T-helper 2 cell treated with Interferon-gamma antibody and Interleukin-4, amounts not matched to agents 5 μg/mL and 100 μg/mL, for 36 hours (primary cell): Measurements from ENCODE around the gene CPLX4.

Source experiments
- DNase-seq: peaks from one replicate; pipeline ENCODE4 v3.0.0; 2021; ENCODE audit warnings: low spot score
- H3K27ac Mint-ChIP-seq: one replicate; pipeline ENCODE4 v1.8.0; 2021; ENCODE audit warnings: mild to moderate bottlenecking, mixed read lengths
- H3K27me3 Mint-ChIP-seq: one replicate; pipeline ENCODE4 v1.8.0; 2021; ENCODE audit warnings: low read depth, mixed read lengths
- H3K36me3 Mint-ChIP-seq: one replicate; pipeline ENCODE4 v1.8.0; 2021; ENCODE audit warnings: low read depth, mixed read lengths
- H3K4me1 Mint-ChIP-seq: one replicate; pipeline ENCODE4 v1.8.0; 2021; ENCODE audit warnings: low read depth, mixed read lengths
- H3K4me3 Mint-ChIP-seq: one replicate; pipeline ENCODE4 v1.8.0; 2022; ENCODE audit warnings: mild to moderate bottlenecking, moderate library complexity, mixed read lengths
- H3K9me3 Mint-ChIP-seq: one replicate; pipeline ENCODE4 v1.8.0; 2021; ENCODE audit warnings: mixed read lengths

CPLX4 gene

GRCh38 chr18:59340312-59340711 lies 21.9 kb upstream of the CPLX4 start:
- H3K36me3 Mint-ChIP-seq = peaks cover 90% of the 10 kb centered on the region
- H3K27me3 Mint-ChIP-seq = no peaks in the 10 kb centered on the region
- no peak for DNase-seq
- H3K4me1 Mint-ChIP-seq = peaks cover 31% of the 10 kb centered on the region
- H3K27ac Mint-ChIP-seq = no peak overlapping the region
- no peak overlapping the region for H3K4me3 Mint-ChIP-seq
- H3K9me3 Mint-ChIP-seq = peaks cover 19% of the 10 kb centered on the region

GRCh38 chr18:59332986-59333385 lies 14.5 kb upstream of the CPLX4 start:
- Mint-ChIP-seq H3K9me3 (no peaks in the 10 kb centered on the region), H3K27ac (no peak overlapping the region), H3K4me3 (no peak overlapping the region), H3K4me1 (peaks cover 2% of the 10 kb centered on the region), H3K36me3 (peaks cover 56% of the 10 kb centered on the region), H3K27me3 (no peaks in the 10 kb centered on the region)
- DNase-seq = no peak

- no peak for DNase-seq
- Mint-ChIP-seq H3K4me1 (no peaks in the 10 kb centered on the region), H3K27ac (no peak overlapping the region), H3K4me3 (no peak overlapping the region), H3K36me3 (peaks cover 45% of the 10 kb centered on the region), H3K9me3 (no peaks in the 10 kb centered on the region), H3K27me3 (no peaks in the 10 kb centered on the region)
These were observed 10.2 kb upstream of the CPLX4 start for GRCh38 chr18:59328683-59329082.

GRCh38 chr18:59325965-59326364 lies 7.5 kb upstream of the CPLX4 start:
- peaks cover 36% of the 10 kb centered on the region for H3K36me3 Mint-ChIP-seq
- H3K27me3 Mint-ChIP-seq = peaks cover under 1% of the 10 kb centered on the region
- no peak overlapping the region for H3K27ac Mint-ChIP-seq
- H3K9me3 Mint-ChIP-seq = no peaks in the 10 kb centered on the region
- no peak for DNase-seq
- H3K4me1 Mint-ChIP-seq = no peaks in the 10 kb centered on the region
- no peak overlapping the region for H3K4me3 Mint-ChIP-seq

- Mint-ChIP-seq H3K4me1 (no peaks in the 10 kb centered on the region), H3K27me3 (peaks cover 9% of the 10 kb centered on the region), H3K9me3 (no peaks in the 10 kb centered on the region), H3K36me3 (peaks cover 33% of the 10 kb centered on the region), H3K27ac (no peak overlapping the region), H3K4me3 (no peak overlapping the region)
- DNase-seq = no peak
These were observed 6.1 kb upstream of the CPLX4 start for GRCh38 chr18:59324623-59324971.

- Mint-ChIP-seq H3K9me3 (no peaks in the 10 kb centered on the region), H3K27me3 (peaks cover 13% of the 10 kb centered on the region), H3K27ac (no peak overlapping the region), H3K36me3 (peaks cover 32% of the 10 kb centered on the region), H3K4me3 (no peak overlapping the region), H3K4me1 (no peaks in the 10 kb centered on the region)
- DNase-seq = no peak
These were observed 5.6 kb upstream of the CPLX4 start for GRCh38 chr18:59323931-59324622.

- Mint-ChIP-seq H3K4me1 (peaks cover 5% of the 10 kb centered on the region), H3K27me3 (peaks cover 52% of the 10 kb centered on the region), H3K9me3 (no peaks in the 10 kb centered on the region), H3K27ac (no peak overlapping the region), H3K36me3 (no peaks in the 10 kb centered on the region), H3K4me3 (no peak overlapping the region)
- no peak for DNase-seq
These were observed 6.8 kb downstream of the CPLX4 start for GRCh38 chr18:59311631-59312030.

- H3K4me3 Mint-ChIP-seq = peak overlapping the region; percentile 68
- H3K9me3 Mint-ChIP-seq = no peaks in the 10 kb centered on the region
- no peak overlapping the region for H3K27ac Mint-ChIP-seq
- H3K36me3 Mint-ChIP-seq = no peaks in the 10 kb centered on the region
- DNase-seq = no peak
- peaks cover 49% of the 10 kb centered on the region for H3K27me3 Mint-ChIP-seq
- peaks cover 5% of the 10 kb centered on the region for H3K4me1 Mint-ChIP-seq
These were observed 9.6 kb downstream of the CPLX4 start for GRCh38 chr18:59308938-59309260.

- peaks cover 49% of the 10 kb centered on the region for H3K27me3 Mint-ChIP-seq
- H3K4me1 Mint-ChIP-seq = peaks cover 5% of the 10 kb centered on the region
- H3K9me3 Mint-ChIP-seq = no peaks in the 10 kb centered on the region
- H3K36me3 Mint-ChIP-seq = no peaks in the 10 kb centered on the region
- peak; percentile 66 for DNase-seq
- no peak overlapping the region for H3K27ac Mint-ChIP-seq
- peak overlapping the region; percentile 68 for H3K4me3 Mint-ChIP-seq
These were observed 10.1 kb downstream of the CPLX4 start for GRCh38 chr18:59308248-59308937.

GRCh38 chr18:59306640-59307039 lies 11.8 kb downstream of the CPLX4 start:
- no peaks in the 10 kb centered on the region for H3K9me3 Mint-ChIP-seq
- H3K27me3 Mint-ChIP-seq = peaks cover 44% of the 10 kb centered on the region
- no peak for DNase-seq
- H3K4me3 Mint-ChIP-seq = no peak overlapping the region
- H3K27ac Mint-ChIP-seq = no peak overlapping the region
- H3K4me1 Mint-ChIP-seq = peaks cover 5% of the 10 kb centered on the region
- no peaks in the 10 kb centered on the region for H3K36me3 Mint-ChIP-seq

GRCh38 chr18:59305295-59305694 lies 13.2 kb downstream of the CPLX4 start:
- Mint-ChIP-seq H3K36me3 (no peaks in the 10 kb centered on the region), H3K9me3 (no peaks in the 10 kb centered on the region), H3K4me3 (no peak overlapping the region), H3K27me3 (peaks cover 33% of the 10 kb centered on the region), H3K27ac (no peak overlapping the region), H3K4me1 (peaks cover 9% of the 10 kb centered on the region)
- no peak for DNase-seq

- no peak overlapping the region for H3K4me3 Mint-ChIP-seq
- no peak for DNase-seq
- peaks cover 21% of the 10 kb centered on the region for H3K27me3 Mint-ChIP-seq
These were observed 14.7 kb downstream of the CPLX4 start for GRCh38 chr18:59303656-59304195.

GRCh38 chr18:59303006-59303405 lies 15.4 kb downstream of the CPLX4 start:
- no peaks in the 10 kb centered on the region for H3K9me3 Mint-ChIP-seq
- no peak overlapping the region for H3K27ac Mint-ChIP-seq
- H3K27me3 Mint-ChIP-seq = peaks cover 16% of the 10 kb centered on the region
- H3K4me3 Mint-ChIP-seq = no peak overlapping the region
- no peak for DNase-seq
- H3K36me3 Mint-ChIP-seq = no peaks in the 10 kb centered on the region
- H3K4me1 Mint-ChIP-seq = peaks cover 5% of the 10 kb centered on the region

More at GRCh38 chr18:59303656-59304195, 14.7 kb downstream of the CPLX4 start:
- Mint-ChIP-seq H3K36me3 (no peaks in the 10 kb centered on the region), H3K9me3 (no peaks in the 10 kb centered on the region), H3K27ac (no peak overlapping the region), H3K4me1 (peaks cover 9% of the 10 kb centered on the region)

GRCh38 chr18:59301929-59302328 lies 16.5 kb downstream of the CPLX4 start:
- peaks cover 17% of the 10 kb centered on the region for H3K27me3 Mint-ChIP-seq
- H3K27ac Mint-ChIP-seq = no peak overlapping the region
- no peak overlapping the region for H3K4me3 Mint-ChIP-seq
- H3K4me1 Mint-ChIP-seq = peaks cover 4% of the 10 kb centered on the region
- no peak for DNase-seq
- no peaks in the 10 kb centered on the region for H3K9me3 Mint-ChIP-seq
- no peaks in the 10 kb centered on the region for H3K36me3 Mint-ChIP-seq
